Subcutaneous abdominal adipose tissue (tissue), 5 donors: ENCODE results near the gene CACNG1.

ENCODE experiments used
- H3K27ac ChIP-seq: one replicate; pipeline ENCODE4 v1.7.0; 2013; ENCODE audit warnings: low read depth, mild to moderate bottlenecking, inconsistent platforms, low read length, moderate library complexity
- H3K27me3 ChIP-seq, 5 donors: one replicate each; pipeline ENCODE4 v1.7.0; 2013; ENCODE audit warnings: low read length in 5 of 5, inconsistent platforms in 1 of 5; ENCODE audit not compliant: control insufficient read depth in 5 of 5, insufficient read depth in 4 of 5
- H3K36me3 ChIP-seq, 5 donors: one replicate each; pipeline ENCODE4 v1.7.0; 2013; ENCODE audit warnings: low read length in 5 of 5; ENCODE audit not compliant: control insufficient read depth in 5 of 5, insufficient read depth in 5 of 5
- H3K4me1 ChIP-seq, 5 donors: one replicate each; pipeline ENCODE4 v1.7.0; 2013; ENCODE audit warnings: low read length in 5 of 5, mild to moderate bottlenecking in 3 of 5, moderate library complexity in 1 of 5; ENCODE audit not compliant: control insufficient read depth in 5 of 5, insufficient read depth in 5 of 5
- H3K4me3 ChIP-seq, 5 donors: one replicate each; pipeline ENCODE4 v1.7.0; 2013; ENCODE audit warnings: low read length in 5 of 5, low read depth in 1 of 5
- H3K9ac ChIP-seq, 5 donors: one replicate each; pipeline ENCODE4 v1.7.0; 2013; ENCODE audit warnings: low read length in 5 of 5, mild to moderate bottlenecking in 4 of 5, moderate library complexity in 3 of 5
- H3K9me3 ChIP-seq, 5 donors: one replicate each; pipeline ENCODE4 v1.7.0; 2013; ENCODE audit warnings: low read length in 5 of 5; ENCODE audit not compliant: control insufficient read depth in 5 of 5
- donor health status: healthy.
- donor health status: healthy.
- donor health status: healthy.
- donor health status: healthy.
- donor health status: healthy.

The CACNG1 gene

DNA sequence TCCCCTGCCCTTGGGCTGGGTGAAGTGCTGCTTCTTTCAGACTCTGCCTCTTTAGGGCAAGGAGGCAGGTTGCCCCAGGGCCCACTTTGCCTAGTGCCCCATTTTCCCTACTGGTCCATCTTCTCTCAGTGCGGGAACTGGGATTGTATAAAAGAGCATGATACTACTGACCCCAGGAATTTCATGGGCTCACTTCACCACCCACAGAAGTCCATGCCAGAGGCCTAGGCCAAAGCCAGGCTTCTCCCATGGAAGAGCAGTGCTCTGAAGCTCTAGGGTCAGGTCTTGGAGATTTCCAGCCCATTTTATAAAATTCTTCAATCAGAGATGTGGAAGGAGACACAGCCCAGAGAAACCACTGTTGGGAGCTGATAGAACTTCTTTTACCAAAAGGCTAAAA lies 5.7 kb downstream of the CACNG1 start:
- Histone ChIP-seq H3K9me3 (peaks cover 7 to 28% (median 23%) of the 10 kb centered on the region in 5 donors), H3K27me3 (no peaks in the 10 kb centered on the region), H3K36me3 (no peaks in the 10 kb centered on the region), H3K4me3 (no peak overlapping the region), H3K27ac (no peak overlapping the region), H3K9ac (no peak overlapping the region), H3K4me1 (peaks cover 0 to 11% (median 0%) of the 10 kb centered on the region in 5 donors)

DNA sequence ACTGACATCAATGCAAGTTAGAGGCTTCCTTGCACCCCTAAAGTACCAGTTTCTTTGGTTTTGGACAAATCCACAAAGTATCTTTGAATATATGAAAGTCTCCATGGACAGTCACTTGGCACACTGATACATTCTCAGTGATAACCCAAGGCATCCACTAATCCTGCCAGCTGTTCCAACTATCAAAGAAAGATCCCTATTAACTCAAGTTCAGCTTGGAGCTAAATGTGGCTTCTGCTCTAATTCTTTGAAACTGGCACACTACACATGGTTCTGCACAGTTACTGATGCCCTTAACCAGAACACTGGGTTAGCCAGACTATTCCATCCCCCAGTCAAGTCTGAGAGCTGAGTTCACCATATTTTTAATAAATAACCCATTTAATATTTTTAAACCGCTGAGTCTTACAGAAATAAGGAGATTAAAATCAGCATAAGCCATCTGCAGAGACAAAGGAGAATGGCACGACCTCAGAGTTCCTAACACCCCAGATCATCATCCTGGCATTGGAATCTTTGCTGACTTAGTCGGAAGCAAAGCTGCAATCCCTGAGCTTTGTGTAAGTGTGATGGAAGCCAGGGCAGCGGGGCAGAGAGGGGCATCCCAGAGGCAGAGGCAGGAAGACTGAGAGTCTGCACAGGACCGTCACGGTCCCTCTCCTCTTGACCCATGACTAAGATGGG lies 6.3 kb downstream of the CACNG1 start:
- H3K9me3 ChIP-seq: peaks cover 7 to 28% (median 23%) of the 10 kb centered on the region in 5 donors

DNA sequence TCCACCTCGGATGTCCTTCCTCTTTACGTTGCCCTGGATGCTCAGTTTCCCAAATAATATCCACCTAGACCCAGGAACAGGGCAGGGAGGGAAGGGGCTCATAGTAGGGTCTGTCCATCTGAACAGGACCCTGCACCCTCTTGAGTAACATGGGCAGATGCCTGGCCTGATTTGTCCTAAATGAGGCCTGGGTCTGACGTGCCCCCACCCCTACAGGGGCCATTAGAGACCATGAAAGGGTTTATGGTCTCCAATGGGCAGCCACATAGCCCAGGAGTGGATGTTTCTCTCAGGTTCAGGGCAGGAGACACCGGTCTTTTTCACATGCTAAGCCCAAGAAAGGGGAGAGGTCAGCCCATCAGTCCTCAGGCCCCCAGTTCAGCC lies 6.8 kb downstream of the CACNG1 start:
- H3K9me3 ChIP-seq: peaks cover 7 to 28% (median 23%) of the 10 kb centered on the region in 5 donors
- H3K4me1 ChIP-seq: peaks cover 0 to 11% (median 0%) of the 10 kb centered on the region in 5 donors
- H3K27ac ChIP-seq: no peak overlapping the region
- no peak overlapping the region for H3K9ac ChIP-seq
- H3K27me3 ChIP-seq: no peaks in the 10 kb centered on the region
- H3K4me3 ChIP-seq: no peak overlapping the region
- H3K36me3 ChIP-seq: no peaks in the 10 kb centered on the region

More for the DNA sequence above, 6.3 kb downstream of the CACNG1 start:
- no peaks in the 10 kb centered on the region for H3K36me3 ChIP-seq
- no peaks in the 10 kb centered on the region for H3K27me3 ChIP-seq
- H3K4me3 ChIP-seq: no peak overlapping the region
- H3K9ac ChIP-seq: no peak overlapping the region
- H3K27ac ChIP-seq: no peak overlapping the region
- H3K4me1 ChIP-seq: peaks cover 0 to 11% (median 0%) of the 10 kb centered on the region in 5 donors

DNA sequence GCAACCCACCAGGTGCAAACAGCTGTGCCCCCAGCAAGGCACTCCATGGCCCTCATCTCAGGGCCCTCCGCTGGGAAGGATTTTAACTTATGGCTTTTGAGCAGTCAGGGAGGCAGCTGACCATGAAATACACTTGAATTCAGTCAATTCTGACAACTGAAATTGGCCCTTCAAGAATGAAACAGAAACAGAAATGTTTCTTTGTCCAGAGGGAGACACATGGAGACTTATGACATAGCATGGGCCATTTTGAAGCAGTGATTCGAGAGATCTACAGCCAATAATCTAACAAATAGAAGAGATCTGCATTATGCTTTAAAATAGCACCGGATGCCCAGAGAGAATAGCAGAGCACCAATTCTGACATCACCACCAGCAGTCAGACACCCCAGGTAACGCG lies 7.5 kb downstream of the CACNG1 start:
- Histone ChIP-seq H3K4me3 (no peak overlapping the region), H3K9ac (no peak overlapping the region), H3K27ac (no peak overlapping the region), H3K9me3 (peaks cover 7 to 28% (median 23%) of the 10 kb centered on the region in 5 donors), H3K4me1 (peaks cover 0 to 5% (median 0%) of the 10 kb centered on the region in 5 donors), H3K36me3 (no peaks in the 10 kb centered on the region), H3K27me3 (no peaks in the 10 kb centered on the region)

DNA sequence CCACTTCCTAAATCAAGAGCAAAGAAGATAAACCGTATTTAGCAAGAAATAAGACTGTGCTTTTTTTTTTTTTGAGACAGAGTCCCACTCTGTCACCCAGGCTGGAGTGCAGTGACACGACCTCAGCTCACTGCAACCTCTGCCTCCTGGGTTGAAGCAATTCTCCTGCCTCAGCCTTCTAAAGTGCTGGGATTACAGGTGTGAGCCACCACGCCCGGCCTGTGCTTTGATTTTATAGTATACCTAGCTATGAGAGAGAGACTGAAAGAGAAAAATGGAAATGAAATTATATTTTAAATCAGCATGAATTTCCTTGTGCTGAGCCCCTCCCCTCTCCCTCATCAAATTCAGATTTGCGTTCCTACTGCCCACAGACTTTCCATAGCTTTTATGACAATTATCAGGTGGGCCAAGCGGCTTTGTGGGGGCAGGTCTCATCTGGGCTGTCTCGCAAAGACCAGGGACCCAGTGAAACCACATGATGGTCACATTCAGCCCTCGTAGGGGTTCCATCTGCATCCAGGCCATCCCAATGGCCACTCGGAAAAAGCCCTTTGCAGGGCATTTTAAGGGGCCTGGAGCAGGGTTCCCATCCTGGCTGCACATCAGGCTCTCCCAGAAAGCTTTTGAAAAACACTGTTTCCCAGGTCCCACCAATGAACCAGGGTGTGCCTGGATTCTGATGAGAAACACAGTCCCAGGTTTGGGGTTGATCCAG lies 8.5 kb downstream of the CACNG1 start:
- H3K36me3 ChIP-seq: no peaks in the 10 kb centered on the region
- no peak overlapping the region for H3K27ac ChIP-seq
- peaks cover 7 to 21% (median 18%) of the 10 kb centered on the region in 5 donors for H3K9me3 ChIP-seq
- H3K27me3 ChIP-seq: no peaks in the 10 kb centered on the region
- H3K9ac ChIP-seq: no peak overlapping the region
- H3K4me3 ChIP-seq: no peak overlapping the region
- no peaks in the 10 kb centered on the region for H3K4me1 ChIP-seq

DNA sequence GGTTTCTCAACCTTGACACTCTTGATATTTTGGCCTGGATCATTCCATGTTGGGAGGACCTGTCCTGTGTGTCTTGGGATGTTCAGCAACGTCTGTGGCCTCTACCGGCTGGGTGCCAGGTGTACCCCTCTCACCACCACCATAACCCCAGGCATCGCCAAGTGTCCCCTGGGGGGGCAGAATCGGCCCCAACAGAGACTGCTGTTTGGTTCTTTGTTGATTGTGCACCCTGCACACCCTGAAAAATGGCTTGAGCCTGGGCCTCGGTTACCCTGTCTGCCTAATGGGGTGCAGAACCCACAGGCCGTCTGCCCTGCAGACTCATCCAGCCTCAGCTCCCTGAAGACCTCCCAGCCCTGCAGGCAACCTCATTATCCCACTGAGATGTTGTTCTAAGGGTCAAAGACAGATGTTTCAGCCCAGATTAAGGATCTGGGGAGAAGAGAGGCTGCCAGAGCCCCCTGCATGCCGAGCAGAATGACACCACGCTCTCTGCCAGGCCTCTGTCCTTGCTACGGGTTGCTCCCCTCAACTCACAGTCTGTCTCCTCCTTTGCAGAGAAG lies 9.2 kb downstream of the CACNG1 start:
- no peaks in the 10 kb centered on the region for H3K27me3 ChIP-seq
- peaks cover 7 to 19% (median 12%) of the 10 kb centered on the region in 5 donors for H3K9me3 ChIP-seq
- no peaks in the 10 kb centered on the region for H3K4me1 ChIP-seq
- H3K27ac ChIP-seq: no peak overlapping the region
- H3K9ac ChIP-seq: no peak overlapping the region
- H3K4me3 ChIP-seq: no peak overlapping the region
- no peaks in the 10 kb centered on the region for H3K36me3 ChIP-seq

DNA sequence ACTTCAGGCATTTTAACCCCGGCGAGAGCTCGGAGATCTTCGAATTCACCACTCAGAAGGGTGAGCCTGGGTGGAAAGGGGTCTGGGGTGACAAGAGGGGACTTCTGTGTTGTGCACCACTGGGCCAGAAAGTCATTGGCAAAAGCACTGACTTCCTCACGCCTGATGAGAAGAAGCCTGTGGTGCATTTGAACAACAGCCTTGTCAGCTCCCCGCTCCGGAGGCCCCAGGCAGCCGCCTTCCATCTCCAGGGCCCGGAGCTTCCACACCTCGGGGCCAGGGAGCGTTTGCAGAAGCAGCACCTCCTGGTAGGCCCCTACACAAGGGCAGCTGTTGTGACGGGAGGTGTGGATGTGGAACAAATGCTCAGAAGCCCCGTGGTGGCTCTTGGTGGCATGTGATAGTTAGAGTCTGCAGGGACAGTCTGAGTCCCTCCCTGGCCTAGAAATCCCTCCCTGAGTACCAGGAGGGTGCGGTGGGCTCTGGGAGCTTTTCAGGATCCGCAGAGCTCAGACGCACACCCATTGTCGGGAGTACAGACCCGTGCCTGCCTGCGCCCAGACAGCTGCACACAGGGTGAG lies 9.7 kb downstream of the CACNG1 start:
- Histone ChIP-seq H3K4me3 (no peak overlapping the region), H3K4me1 (peaks cover 0 to 1% (median 0%) of the 10 kb centered on the region in 5 donors), H3K9me3 (peaks cover 3 to 15% (median 10%) of the 10 kb centered on the region in 5 donors), H3K36me3 (no peaks in the 10 kb centered on the region), H3K27ac (no peak overlapping the region), H3K27me3 (no peaks in the 10 kb centered on the region), H3K9ac (no peak overlapping the region)

DNA sequence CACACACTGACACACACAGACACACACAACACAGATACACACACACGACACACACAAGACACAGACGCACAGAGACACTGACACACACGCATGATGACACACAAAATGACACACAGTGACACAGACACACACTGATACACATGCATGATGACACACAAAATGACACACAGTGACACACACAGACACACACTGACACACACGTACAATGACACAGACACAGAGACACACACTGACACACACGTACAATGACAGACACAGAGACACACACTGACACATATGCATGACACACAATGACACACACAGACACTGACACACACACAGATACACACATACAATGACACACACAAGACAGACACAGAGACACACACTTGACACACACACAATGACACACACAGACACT lies 10.3 kb downstream of the CACNG1 start:
- no peaks in the 10 kb centered on the region for H3K27me3 ChIP-seq
- peaks cover 0 to 6% (median 0%) of the 10 kb centered on the region in 5 donors for H3K4me1 ChIP-seq
- H3K4me3 ChIP-seq: no peak overlapping the region
- H3K9ac ChIP-seq: no peak overlapping the region
- no peak overlapping the region for H3K27ac ChIP-seq
- H3K36me3 ChIP-seq: no peaks in the 10 kb centered on the region
- H3K9me3 ChIP-seq: peaks cover under 1 to 10% (median 5%) of the 10 kb centered on the region in 5 donors

DNA sequence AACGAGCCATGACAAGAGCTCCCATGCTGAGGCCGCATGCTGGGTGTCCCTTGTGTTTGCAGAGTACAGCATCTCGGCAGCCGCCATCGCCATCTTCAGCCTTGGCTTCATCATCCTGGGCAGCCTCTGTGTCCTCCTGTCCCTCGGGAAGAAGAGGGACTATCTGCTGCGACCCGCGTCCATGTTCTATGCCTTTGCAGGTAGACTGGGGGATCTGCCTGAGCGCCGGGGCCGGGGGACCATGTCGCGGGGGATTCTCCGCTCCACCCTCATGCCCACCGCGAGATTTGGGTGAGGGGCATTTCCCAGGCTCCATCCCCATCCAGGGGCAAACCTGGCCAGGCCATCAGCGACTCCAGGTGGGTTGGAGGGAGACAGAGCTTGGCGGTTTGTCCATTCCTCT lies 10.7 kb downstream of the CACNG1 start:
- H3K9ac ChIP-seq: no peak overlapping the region
- H3K27ac ChIP-seq: no peak overlapping the region
- peaks cover 0 to 6% (median 0%) of the 10 kb centered on the region in 5 donors for H3K4me1 ChIP-seq
- H3K36me3 ChIP-seq: no peaks in the 10 kb centered on the region
- H3K9me3 ChIP-seq: peaks cover 0 to 5% (median under 1%) of the 10 kb centered on the region in 5 donors
- no peaks in the 10 kb centered on the region for H3K27me3 ChIP-seq
- H3K4me3 ChIP-seq: no peak overlapping the region
